HG03060 (cell line): Measurements from ENCODE around the gene BLOC1S5.

Experiments used
- ATAC-seq: cut with Tn5 transposase; IDR thresholded peaks from one replicate; pipeline ENCODE4 v1.9.1; 2021; ENCODE audit warnings: low read depth, moderate number of reproducible peaks; ENCODE audit not compliant: unreplicated experiment

BLOC1S5 gene

GRCh38 chr6:8082954-8083858 is 19.0 kb upstream of the BLOC1S5 start:
- ATAC-seq = no peak

DNA sequence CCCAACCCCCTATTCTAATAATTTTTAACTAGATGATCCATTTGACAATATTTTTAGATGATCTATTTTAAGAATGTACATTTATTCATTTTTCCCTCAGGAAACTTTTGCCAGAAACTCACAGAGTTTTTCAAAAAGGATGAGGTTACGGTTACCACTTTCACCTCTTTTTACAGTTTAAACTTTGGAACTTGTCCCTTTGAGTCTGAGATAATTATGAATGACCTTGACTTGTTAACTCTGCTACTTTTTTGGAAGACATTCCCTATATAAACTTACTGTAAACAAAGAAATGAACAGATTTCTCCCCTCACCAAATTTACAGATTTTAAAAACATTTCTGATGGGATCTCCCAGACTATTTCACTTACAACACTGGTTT is 18.4 kb upstream of the BLOC1S5 start:
- no peak for ATAC-seq

GRCh38 chr6:8080362-8081151 is 16.4 kb upstream of the BLOC1S5 start:
- no peak for ATAC-seq

DNA sequence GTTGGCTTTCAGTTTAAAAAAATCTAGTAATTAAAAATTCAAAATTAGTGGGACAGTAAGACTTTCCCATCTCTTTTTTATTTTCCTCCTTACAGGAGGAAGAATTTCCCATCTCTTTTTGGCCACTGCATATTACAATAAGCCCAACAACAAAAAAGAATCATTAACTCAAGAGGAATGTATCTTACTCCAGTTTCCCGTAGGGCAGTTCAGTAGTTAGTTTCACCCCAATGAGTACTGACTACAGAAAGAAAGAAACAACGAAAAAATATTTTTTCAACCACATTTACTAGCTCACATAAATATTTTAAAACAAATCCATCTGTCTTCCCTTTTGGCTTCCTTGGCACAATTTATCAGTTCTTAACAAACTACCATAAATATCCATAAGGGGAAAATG is 14.9 kb upstream of the BLOC1S5 start:
- ATAC-seq = no peak

DNA sequence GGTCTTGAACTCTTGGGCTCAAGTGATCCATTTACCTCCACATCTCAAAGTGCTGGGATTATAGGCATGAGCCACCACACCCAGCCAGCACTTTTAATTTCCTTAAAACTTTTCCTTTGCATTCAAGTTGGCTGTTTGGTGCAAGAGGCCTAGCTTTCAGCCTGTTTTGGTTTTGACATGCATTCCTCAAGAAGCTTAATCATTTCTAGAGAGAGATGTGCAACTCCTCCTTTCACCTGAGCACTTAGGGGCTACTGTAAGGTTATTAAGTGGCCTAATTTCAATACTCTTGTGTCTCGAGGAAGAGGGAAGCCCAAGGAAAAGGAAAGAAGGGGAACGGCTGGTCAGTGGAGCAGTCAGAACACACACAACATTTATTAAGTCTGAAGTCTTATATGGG is 13.8 kb upstream of the BLOC1S5 start:
- ATAC-seq = no peak

DNA sequence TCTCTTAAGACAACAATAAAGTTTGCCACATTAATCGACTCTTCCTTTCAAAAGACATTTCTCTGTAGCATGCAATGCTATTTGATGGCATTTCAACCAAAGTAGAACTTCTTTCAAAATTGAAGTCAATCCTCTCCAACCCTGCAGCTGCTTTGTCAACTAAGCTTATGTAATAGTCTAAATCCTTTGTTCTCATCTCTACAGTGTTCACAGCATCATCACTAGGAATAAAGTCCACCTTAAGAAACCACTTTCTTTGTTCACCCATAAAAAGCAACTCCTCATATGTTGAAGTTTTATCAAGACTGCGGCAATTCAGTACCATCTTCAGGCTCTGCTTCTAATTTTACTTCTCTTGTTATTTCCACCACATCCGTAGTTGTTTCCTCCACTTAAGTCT is 11.5 kb upstream of the BLOC1S5 start:
- no peak for ATAC-seq

GRCh38 chr6:8075185-8075584 is 11.0 kb upstream of the BLOC1S5 start:
- ATAC-seq = no peak

- no peak for ATAC-seq
Measured at GRCh38 chr6:8074213-8074612, 10.0 kb upstream of the BLOC1S5 start.

DNA sequence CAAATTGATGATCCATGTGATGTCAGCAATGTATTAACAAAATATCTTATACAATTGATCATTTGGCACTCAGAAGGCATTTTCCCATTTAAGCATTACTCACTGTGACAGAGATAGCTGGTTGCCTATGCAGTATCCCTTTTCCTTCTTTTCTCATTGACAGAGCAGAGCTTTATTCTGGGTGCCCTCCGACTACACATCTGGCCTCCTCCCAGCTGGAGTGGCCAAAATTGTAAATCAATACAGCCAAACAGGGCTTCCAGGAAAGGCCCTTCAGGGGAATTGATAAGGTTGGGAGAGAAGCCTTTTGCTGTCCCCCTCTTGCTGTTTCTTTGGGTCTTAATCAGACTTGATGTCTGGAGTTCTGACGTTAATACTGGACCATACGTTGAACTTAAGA is 9.6 kb upstream of the BLOC1S5 start:
- no peak for ATAC-seq

DNA sequence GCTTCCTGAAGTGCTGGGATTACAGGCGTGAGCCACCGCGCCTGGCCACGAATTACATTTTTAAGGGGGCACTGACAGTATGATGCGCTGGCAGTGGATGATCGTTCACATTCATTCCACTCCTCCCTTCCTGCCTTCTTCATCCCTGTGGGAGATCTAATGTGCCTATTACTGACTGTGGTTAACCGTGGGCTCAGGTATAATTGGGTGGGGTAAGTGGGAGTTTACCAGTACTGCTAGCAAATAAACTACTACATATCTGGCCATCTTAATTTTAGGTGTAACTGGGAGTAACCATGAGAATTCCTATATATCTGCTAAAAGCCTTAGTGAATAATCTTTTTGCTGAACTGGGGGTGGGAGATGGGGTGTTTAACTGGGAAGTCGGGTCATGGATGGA is 6.5 kb upstream of the BLOC1S5 start:
- no peak for ATAC-seq

GRCh38 chr6:8069631-8070284 is 5.6 kb upstream of the BLOC1S5 start:
- no peak for ATAC-seq

DNA sequence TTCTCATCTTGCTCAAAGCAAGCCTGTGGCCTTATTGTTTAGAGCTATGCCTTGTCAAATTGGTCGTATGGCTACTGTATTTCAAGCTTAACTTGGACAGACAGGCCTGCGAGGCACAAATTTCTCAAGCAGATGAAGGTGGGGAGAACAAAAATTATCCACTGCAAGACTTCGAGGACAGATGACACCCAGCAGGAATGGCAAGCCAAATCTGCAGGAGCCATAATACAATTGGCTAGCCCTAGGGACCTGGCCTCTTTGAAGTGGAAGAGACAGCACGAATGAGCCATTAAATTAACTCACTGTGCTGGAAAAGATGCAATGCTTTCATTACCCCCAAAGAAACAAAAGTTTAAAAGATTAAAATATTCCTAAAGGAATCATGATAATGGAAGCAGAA is 5.0 kb upstream of the BLOC1S5 start:
- no peak for ATAC-seq

DNA sequence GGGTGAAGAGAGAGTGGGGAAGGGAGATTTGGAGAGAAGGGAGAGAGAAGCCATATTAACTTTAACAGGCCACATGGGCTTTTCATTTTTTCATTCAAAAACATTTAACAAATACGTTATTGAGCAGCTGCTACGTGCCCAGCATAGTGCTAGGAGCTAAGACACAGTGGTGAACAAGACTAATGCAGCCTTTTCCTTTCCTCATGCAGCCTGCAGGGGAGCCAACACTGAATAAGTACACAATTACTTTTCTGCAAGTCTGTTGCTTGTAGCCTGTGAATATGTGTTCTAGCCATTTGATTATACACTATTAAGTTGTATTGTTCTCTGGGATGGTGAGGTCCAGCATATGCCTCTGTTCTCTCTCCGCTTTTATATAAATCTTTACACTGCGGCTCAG is 1.9 kb upstream of the BLOC1S5 start:
- no peak for ATAC-seq

- peak; percentile 44 for ATAC-seq
Measured at GRCh38 chr6:8065519-8065911, 1.3 kb upstream of the BLOC1S5 start.

DNA sequence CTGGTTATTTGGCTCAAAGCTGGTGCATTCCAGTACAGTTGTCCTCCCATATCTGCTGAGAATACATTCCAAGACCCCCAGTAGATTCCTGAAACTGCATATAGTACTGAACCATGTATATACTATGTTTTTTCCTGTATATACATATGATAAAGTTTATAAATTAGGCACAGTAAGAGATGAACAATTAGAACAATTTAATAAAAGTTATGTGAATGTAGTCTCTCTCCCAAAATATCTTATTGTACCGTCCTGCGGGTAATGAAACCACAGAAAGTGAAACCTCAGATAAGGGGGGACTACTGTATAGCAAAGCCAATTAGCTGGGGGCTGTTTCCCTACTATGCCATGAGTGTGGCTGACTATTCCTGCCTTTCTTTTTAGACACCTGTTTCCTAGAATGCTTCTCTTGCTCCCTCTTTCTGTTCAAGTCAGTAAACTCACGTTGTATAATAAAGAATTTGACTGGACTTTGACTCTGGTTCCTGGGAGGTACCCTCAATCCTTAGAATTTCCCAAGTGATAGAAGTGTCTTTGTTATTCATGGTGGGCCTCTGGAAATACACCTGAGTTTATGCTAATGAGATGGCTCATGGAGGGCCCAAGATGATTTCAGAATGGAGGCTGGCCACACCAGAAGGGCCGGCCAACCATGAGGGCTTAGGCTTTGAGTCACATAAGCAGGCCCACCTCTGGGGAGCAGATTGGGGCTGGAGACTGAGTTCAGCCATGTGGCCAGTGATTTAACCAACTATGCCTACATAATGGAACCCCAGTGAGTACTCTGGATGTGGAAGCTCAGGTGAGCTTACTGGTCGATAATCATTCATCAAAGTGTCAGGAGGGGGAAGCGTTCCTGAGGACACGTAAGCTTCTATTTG is 689 bp upstream of the BLOC1S5 start:
- ATAC-seq = no peak

GRCh38 chr6:8061736-8062135 is 2.5 kb downstream of the BLOC1S5 start:
- no peak for ATAC-seq

GRCh38 chr6:8060346-8060745 is 3.8 kb downstream of the BLOC1S5 start:
- ATAC-seq = no peak

GRCh38 chr6:8059129-8059528 is 5.1 kb downstream of the BLOC1S5 start:
- ATAC-seq = no peak

- no peak for ATAC-seq
Measured at GRCh38 chr6:8057793-8058192, 6.4 kb downstream of the BLOC1S5 start.

GRCh38 chr6:8057263-8057662 is 6.9 kb downstream of the BLOC1S5 start:
- ATAC-seq = no peak
